Panc1 (cell line): ENCODE results near the gene SLIT3. TPM values are rescaled to one million over a fixed set of nuclear protein-coding genes. Genes with fewer than 3 reads are reported as not detected.
"Not testable (repeated sequence)": the region's sequence is repeated elsewhere in the genome, so short reads cannot be mapped to it uniquely, and the experiment has no call there.

Experiments used
- ATAC-seq: fragments of 200-7000 bp; cut with Tn5 transposase; 2 replicates; pipeline ENCODE4 v1.9.1; 2020; ENCODE audit warnings: mild to moderate bottlenecking, moderate library complexity
- BruUV-seq: library from RNA; stranded (reverse); fragments of 400-500 nt; replicated peaks from 2 replicates; lab custom pipeline; 2021; lab: Mats Ljungman, UMichigan
- CTCF ChIA-PET: fragments of 300-600 bp; sonication (Branson Sonifier 250); formaldehyde crosslinking; loops from one replicate; lab custom pipeline; 2022; ENCODE audit warnings: antibody characterized with exemption; lab: Charles Lee
- POLR2A ChIA-PET: fragments of 300-600 bp; sonication (Branson Sonifier 250); formaldehyde crosslinking; loops from one replicate; lab custom pipeline; 2022; ENCODE audit warnings: antibody characterized with exemption; lab: Charles Lee
- DNase-seq: peaks from one replicate; pipeline ENCODE4 v3.0.0-alpha.2; 2010; ENCODE audit warnings: low read depth, low spot score
- H3K27ac ChIP-seq: 2 replicates; pipeline ENCODE4 v1.5.1; 2011; ENCODE audit warnings: mild to moderate bottlenecking, low read length, inconsistent platforms
- H3K27me3 ChIP-seq: fragments of 200-500 bp; sonication (Bioruptor generic); 2 replicates; pipeline ENCODE4 v1.6.0; 2014; ENCODE audit warnings: low read length, inconsistent platforms; ENCODE audit not compliant: control insufficient read depth, insufficient read depth
- H3K36me3 ChIP-seq: fragments of 200-500 bp; sonication (Bioruptor generic); 2 replicates; pipeline ENCODE4 v1.5.1; 2014; ENCODE audit warnings: inconsistent platforms, mild to moderate bottlenecking, low read length, moderate library complexity; ENCODE audit not compliant: control insufficient read depth, insufficient read depth
- H3K4me1 ChIP-seq: 2 replicates; pipeline ENCODE4 v1.5.1; 2011; ENCODE audit warnings: inconsistent platforms, mild to moderate bottlenecking, low read length, moderate library complexity; ENCODE audit not compliant: control insufficient read depth, insufficient read depth
- H3K4me3 ChIP-seq, 2 experiments: 2 replicates each; pipeline ENCODE4 v1.5.1; 2011 to 2012; ENCODE audit warnings: low read depth in 2 of 2, low read length in 2 of 2, mild to moderate bottlenecking in 2 of 2, inconsistent platforms in 1 of 2, moderate library complexity in 1 of 2
- H3K9me3 ChIP-seq: fragments of 200-500 bp; sonication (Bioruptor generic); 2 replicates; pipeline ENCODE4 v1.5.1; 2014; ENCODE audit warnings: low read depth, mild to moderate bottlenecking, inconsistent platforms, low read length, moderate library complexity; ENCODE audit not compliant: control insufficient read depth, insufficient read depth
- CTCF ChIP-seq: fragments of 450-650 bp; IDR thresholded peaks from 2 replicates; pipeline ENCODE4 v1.5.1; 2017; ENCODE audit warnings: mild to moderate bottlenecking
- POLR2AphosphoS5 ChIP-seq: IDR thresholded peaks from 2 replicates; pipeline ENCODE4 v1.6.1; 2012; ENCODE audit warnings: mild to moderate bottlenecking, low read depth, low read length, moderate library complexity
- SIN3A ChIP-seq: IDR thresholded peaks from 2 replicates; pipeline ENCODE4 v1.6.1; 2012; ENCODE audit warnings: low read depth, mild to moderate bottlenecking, low read length, moderate library complexity, borderline replicate concordance; ENCODE audit not compliant: insufficient read depth
- TCF7L2 ChIP-seq: IDR thresholded peaks from 2 replicates; pipeline ENCODE4 v1.6.1; 2011; ENCODE audit warnings: mild to moderate bottlenecking, low read depth, low read length, inconsistent platforms
- in situ Hi-C: cut with HindIII; loops from 2 replicates; pipeline ENCODE4 v1.10.0; 2016; ENCODE audit warnings: low sequenced_read_pairs, low pct_unique_long_range_greater_than_20kb
- intact Hi-C: fragments of 100-400 bp; cut with micrococcal nuclease; formaldehyde crosslinking; loops from one replicate; pipeline ENCODE4 v1.10.0; 2022; ENCODE audit not compliant: unreplicated experiment
- total RNA-seq: library from RNA; stranded (reverse); gene quantifications from one replicate; pipeline ENCODE4 v1.2.1, GENCODE V29; 2021; ENCODE audit not compliant: unreplicated experiment
- TF ChIP-seq, protein P1 (sequence below), 2 experiments: IDR thresholded peaks; 2 replicates each; pipeline ENCODE4 v1.6.1; 2011 to 2012; ENCODE audit warnings: low read depth in 2 of 2, control low read depth in 1 of 2, low read length in 1 of 2, mild to moderate bottlenecking in 1 of 2, moderate library complexity in 1 of 2; ENCODE audit not compliant: insufficient read depth in 1 of 2

SLIT3 gene
- total RNA-seq, 1 experiment from 2014 or later = 26.4 TPM

- no peaks in the 10 kb centered on the region for H3K36me3 ChIP-seq
- CTCF ChIA-PET = interaction anchor here (0.7 kb wide), 1 partner anchor 100 kb away, joined by 3 read pairs; no protein-coding TSS in a partner anchor
- DNase-seq (no peak), ATAC-seq (peak; percentile 53)
- H3K27ac ChIP-seq = no peak overlapping the region; the same call in 1 of the 2 replicates
- intact Hi-C loops (no loop called here), in situ Hi-C loops (no loop called here)
- H3K4me3 ChIP-seq = no peak overlapping the region
- H3K9me3 ChIP-seq = no peaks in the 10 kb centered on the region
- no TSS peak for BruUV-seq
- POLR2A ChIA-PET = interaction anchor here (0.7 kb wide), 1 partner anchor 71 kb away, joined by 3 read pairs; no protein-coding TSS in a partner anchor
- H3K4me1 ChIP-seq = no peaks in the 10 kb centered on the region
- no peaks in the 10 kb centered on the region for H3K27me3 ChIP-seq
- TF ChIP-seq POLR2AphosphoS5 (no peak), CTCF (no peak), SIN3A (no peak), TCF7L2 (no peak)
- TF ChIP-seq, protein P1, sequence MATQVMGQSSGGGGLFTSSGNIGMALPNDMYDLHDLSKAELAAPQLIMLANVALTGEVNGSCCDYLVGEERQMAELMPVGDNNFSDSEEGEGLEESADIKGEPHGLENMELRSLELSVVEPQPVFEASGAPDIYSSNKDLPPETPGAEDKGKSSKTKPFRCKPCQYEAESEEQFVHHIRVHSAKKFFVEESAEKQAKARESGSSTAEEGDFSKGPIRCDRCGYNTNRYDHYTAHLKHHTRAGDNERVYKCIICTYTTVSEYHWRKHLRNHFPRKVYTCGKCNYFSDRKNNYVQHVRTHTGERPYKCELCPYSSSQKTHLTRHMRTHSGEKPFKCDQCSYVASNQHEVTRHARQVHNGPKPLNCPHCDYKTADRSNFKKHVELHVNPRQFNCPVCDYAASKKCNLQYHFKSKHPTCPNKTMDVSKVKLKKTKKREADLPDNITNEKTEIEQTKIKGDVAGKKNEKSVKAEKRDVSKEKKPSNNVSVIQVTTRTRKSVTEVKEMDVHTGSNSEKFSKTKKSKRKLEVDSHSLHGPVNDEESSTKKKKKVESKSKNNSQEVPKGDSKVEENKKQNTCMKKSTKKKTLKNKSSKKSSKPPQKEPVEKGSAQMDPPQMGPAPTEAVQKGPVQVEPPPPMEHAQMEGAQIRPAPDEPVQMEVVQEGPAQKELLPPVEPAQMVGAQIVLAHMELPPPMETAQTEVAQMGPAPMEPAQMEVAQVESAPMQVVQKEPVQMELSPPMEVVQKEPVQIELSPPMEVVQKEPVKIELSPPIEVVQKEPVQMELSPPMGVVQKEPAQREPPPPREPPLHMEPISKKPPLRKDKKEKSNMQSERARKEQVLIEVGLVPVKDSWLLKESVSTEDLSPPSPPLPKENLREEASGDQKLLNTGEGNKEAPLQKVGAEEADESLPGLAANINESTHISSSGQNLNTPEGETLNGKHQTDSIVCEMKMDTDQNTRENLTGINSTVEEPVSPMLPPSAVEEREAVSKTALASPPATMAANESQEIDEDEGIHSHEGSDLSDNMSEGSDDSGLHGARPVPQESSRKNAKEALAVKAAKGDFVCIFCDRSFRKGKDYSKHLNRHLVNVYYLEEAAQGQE (IDR thresholded peaks at IDR 0.05; ENCODE audit: insufficient read depth in 1 of 2, low read depth in 2 of 2, low read length in 1 of 2) = no peak
Observed at GRCh38 chr5:169142264-169142970, 158.5 kb downstream of the SLIT3 start.

GRCh38 chr5:169140215-169140614 lies 160.7 kb downstream of the SLIT3 start:
- intact Hi-C loops, ATAC-seq, DNase-seq, CTCF ChIA-PET, H3K36me3 ChIP-seq, in situ Hi-C loops, POLR2A ChIA-PET, H3K9me3 ChIP-seq, H3K4me3 ChIP-seq, H3K27me3 ChIP-seq, BruUV-seq, H3K27ac ChIP-seq, H3K4me1 ChIP-seq: not testable (repeated sequence)

GRCh38 chr5:169139480-169140050 lies 161.4 kb downstream of the SLIT3 start:
- ChIA-PET POLR2A (no interaction called here), CTCF (no interaction called here)
- intact Hi-C loops (no loop called here), in situ Hi-C loops (no loop called here)
- BruUV-seq = no TSS peak
- Histone ChIP-seq H3K27ac (no peak overlapping the region), H3K27me3 (no peaks in the 10 kb centered on the region), H3K4me1 (no peaks in the 10 kb centered on the region), H3K36me3 (no peaks in the 10 kb centered on the region), H3K4me3 (no peak overlapping the region), H3K9me3 (no peaks in the 10 kb centered on the region)
- TF ChIP-seq, protein P1 (IDR thresholded peaks at IDR 0.05; ENCODE audit: insufficient read depth in 1 of 2, low read depth in 2 of 2, low read length in 1 of 2) = no peak
- no peak for TF ChIP-seq TCF7L2
- TF ChIP-seq POLR2AphosphoS5 = no peak
- no peak for TF ChIP-seq CTCF
- TF ChIP-seq SIN3A = no peak
- no peak for DNase-seq
- no peak for ATAC-seq
